Neural cell (in vitro differentiated cells): ENCODE data around the gene RNF215. TPM values are rescaled to one million over a fixed set of nuclear protein-coding genes. Genes with fewer than 3 reads are reported as not detected.

Experiments
- H2AFZ ChIP-seq: fragments of 200-600, 300-800 bp; sonication (generic), shearing (Covaris generic); 2 replicates; pipeline ENCODE4 v1.6.0; 2014; ENCODE audit warnings: low read depth, mild to moderate bottlenecking, antibody characterized with exemption, low read length, moderate library complexity
- H3F3A ChIP-seq: fragments of 200-600 bp; shearing (Covaris generic); 2 replicates; pipeline ENCODE4 v1.6.1; 2016; ENCODE audit warnings: mild to moderate bottlenecking, moderate library complexity, mixed read lengths, antibody characterized with exemption, low read length; ENCODE audit not compliant: insufficient read depth, poor library complexity, severe bottlenecking
- H3K27ac ChIP-seq: fragments of 200-600, 300-800 bp; sonication (generic), shearing (Covaris generic); 2 replicates; pipeline ENCODE4 v1.5.1; 2014; ENCODE audit warnings: mild to moderate bottlenecking, low read length, moderate library complexity
- H3K27me3 ChIP-seq: fragments of 300-800, 200-600 bp; sonication (generic), shearing (Covaris generic); 2 replicates; pipeline ENCODE4 v1.6.0; 2014; ENCODE audit warnings: mild to moderate bottlenecking, low read depth, low read length, moderate library complexity; ENCODE audit not compliant: insufficient read depth
- H3K36me3 ChIP-seq: fragments of 300-800, 200-600 bp; sonication (generic), shearing (Covaris generic); 2 replicates; pipeline ENCODE4 v1.5.1; 2014; ENCODE audit warnings: mild to moderate bottlenecking, antibody characterized with exemption, low read length, moderate library complexity; ENCODE audit not compliant: insufficient read depth
- H3K4me2 ChIP-seq: fragments of 300-800, 200-600 bp; sonication (generic), shearing (Covaris generic); 2 replicates; pipeline ENCODE4 v1.6.0; 2014; ENCODE audit warnings: mild to moderate bottlenecking, low read length
- H3K4me3 ChIP-seq: fragments of 300-800, 200-600 bp; sonication (generic), shearing (Covaris generic); 2 replicates; pipeline ENCODE4 v1.5.1; 2014; ENCODE audit warnings: mild to moderate bottlenecking, low read length, moderate library complexity
- H3K79me2 ChIP-seq: fragments of 200-600 bp; shearing (Covaris generic); replicated peaks from 2 replicates; pipeline ENCODE4 v1.6.0; 2014; ENCODE audit warnings: mild to moderate bottlenecking, low read length, moderate library complexity; ENCODE audit not compliant: insufficient read depth
- H3K9ac ChIP-seq: fragments of 300-800, 200-600 bp; sonication (generic), shearing (Covaris generic); 2 replicates; pipeline ENCODE4 v1.6.1; 2016; ENCODE audit warnings: mild to moderate bottlenecking, low read length, mixed read lengths
- H3K9me2 ChIP-seq: fragments of 200-600 bp; shearing (Covaris generic); 2 replicates; pipeline ENCODE4 v1.6.1; 2016; ENCODE audit warnings: mild to moderate bottlenecking, low read length, mixed read lengths; ENCODE audit not compliant: insufficient read depth
- H3K9me3 ChIP-seq: fragments of 200-600, 300-800 bp; sonication (generic), shearing (Covaris generic); 2 replicates; pipeline ENCODE4 v1.6.1; 2016; ENCODE audit warnings: mild to moderate bottlenecking, mixed run types, low read length, moderate library complexity, mixed read lengths
- H4K20me1 ChIP-seq: fragments of 200-600 bp; shearing (Covaris generic); 2 replicates; pipeline ENCODE4 v1.6.1; 2016; ENCODE audit warnings: mild to moderate bottlenecking, mixed run types; ENCODE audit not compliant: insufficient read depth
- CTCF ChIP-seq: fragments of 450-650 bp; IDR thresholded peaks from 2 replicates; pipeline ENCODE4 v1.5.1; 2014; ENCODE audit warnings: antibody characterized with exemption, mild to moderate bottlenecking, moderate library complexity; ENCODE audit not compliant: poor library complexity, severe bottlenecking
- EP300 ChIP-seq: fragments of 450-650 bp; conservative IDR thresholded peaks from 2 replicates; pipeline ENCODE4 v1.6.1; 2014; ENCODE audit warnings: antibody characterized with exemption, mild to moderate bottlenecking, moderate library complexity; ENCODE audit not compliant: poor library complexity, severe bottlenecking
- EZH2 ChIP-seq: fragments of 200-600, 300-800 bp; shearing (Covaris generic), sonication (generic); IDR thresholded peaks from 2 replicates; pipeline ENCODE4 v1.6.1; 2014; ENCODE audit warnings: antibody characterized with exemption, low read length, borderline replicate concordance, mild to moderate bottlenecking; ENCODE audit not compliant: insufficient read depth, poor library complexity, severe bottlenecking
- MXI1 ChIP-seq: fragments of 450-650 bp; conservative IDR thresholded peaks from 2 replicates; pipeline ENCODE4 v1.6.1; 2014; ENCODE audit warnings: antibody characterized with exemption, mild to moderate bottlenecking; ENCODE audit not compliant: poor library complexity, severe bottlenecking
- RAD21 ChIP-seq: fragments of 450-650 bp; conservative IDR thresholded peaks from 2 replicates; pipeline ENCODE4 v1.6.1; 2014; ENCODE audit warnings: antibody characterized with exemption, mild to moderate bottlenecking, moderate library complexity
- REST ChIP-seq: IDR thresholded peaks from 2 replicates; pipeline ENCODE4 v1.6.1; 2012; ENCODE audit warnings: borderline replicate concordance
- SMC3 ChIP-seq: fragments of 450-650 bp; conservative IDR thresholded peaks from 2 replicates; pipeline ENCODE4 v1.6.1; 2014; ENCODE audit warnings: antibody characterized with exemption, mild to moderate bottlenecking, moderate library complexity; ENCODE audit not compliant: poor library complexity
- TAF1 ChIP-seq: IDR thresholded peaks from 2 replicates; pipeline ENCODE4 v1.6.1; 2012; ENCODE audit warnings: low read depth
- polyA plus RNA-seq: library from polyadenylated mRNA; depleted of rRNA; stranded (reverse); fragments of >200 nt; gene quantifications from 2 replicates; pipeline ENCODE4 v1.2.3, GENCODE V29; 2014

The RNF215 gene
- polyA plus RNA-seq, 1 donor from 2014 or later: 28.3 TPM

- no peaks in the 10 kb centered on the region for H3F3A ChIP-seq
- no peaks in the 10 kb centered on the region for H3K9me2 ChIP-seq
- no peaks in the 10 kb centered on the region for H3K79me2 ChIP-seq
- H3K27ac ChIP-seq: no peak overlapping the region
- H3K27me3 ChIP-seq: no peaks in the 10 kb centered on the region
- no peaks in the 10 kb centered on the region for H4K20me1 ChIP-seq
- H2AFZ ChIP-seq: no peak overlapping the region
- H3K9ac ChIP-seq: no peak overlapping the region
- TF ChIP-seq SMC3: no peak
- no peak overlapping the region for H3K4me3 ChIP-seq
- no peaks in the 10 kb centered on the region for H3K9me3 ChIP-seq
- H3K4me2 ChIP-seq: no peak overlapping the region
- H3K36me3 ChIP-seq: peaks cover 5% of the 10 kb centered on the region
These were observed 4.9 kb downstream of the RNF215 start for GRCh38 chr22:30382340-30382739.

- H4K20me1 ChIP-seq: no peaks in the 10 kb centered on the region
- H3K79me2 ChIP-seq: no peaks in the 10 kb centered on the region
- H3K36me3 ChIP-seq: peaks cover 5% of the 10 kb centered on the region
- no peaks in the 10 kb centered on the region for H3K9me2 ChIP-seq
- no peaks in the 10 kb centered on the region for H3F3A ChIP-seq
- no peak overlapping the region for H3K4me2 ChIP-seq
- H3K27ac ChIP-seq: no peak overlapping the region
- no peak overlapping the region for H3K9ac ChIP-seq
- no peaks in the 10 kb centered on the region for H3K27me3 ChIP-seq
- H3K4me3 ChIP-seq: no peak overlapping the region
- no peak for TF ChIP-seq EZH2
- TF ChIP-seq TAF1: no peak
- TF ChIP-seq SMC3: no peak
- no peak for TF ChIP-seq RAD21
- TF ChIP-seq EP300: no peak
- no peak for TF ChIP-seq MXI1
- no peak for TF ChIP-seq CTCF
- TF ChIP-seq REST: no peak
- H2AFZ ChIP-seq: no peak overlapping the region
- no peaks in the 10 kb centered on the region for H3K9me3 ChIP-seq
These were observed 5.9 kb downstream of the RNF215 start for GRCh38 chr22:30381264-30381663.

- Histone ChIP-seq H3F3A (no peaks in the 10 kb centered on the region), H3K27me3 (no peaks in the 10 kb centered on the region), H3K36me3 (peaks cover 5% of the 10 kb centered on the region), H3K4me2 (no peak overlapping the region), H3K4me3 (no peak overlapping the region), H3K9me2 (no peaks in the 10 kb centered on the region), H3K79me2 (no peaks in the 10 kb centered on the region), H4K20me1 (no peaks in the 10 kb centered on the region), H3K9ac (no peak overlapping the region), H3K27ac (no peak overlapping the region), H2AFZ (no peak overlapping the region), H3K9me3 (no peaks in the 10 kb centered on the region)
- no peak for TF ChIP-seq EP300
These were observed 7.2 kb downstream of the RNF215 start for GRCh38 chr22:30380011-30380410.
